ENCODE measurements around the gene ADAMTSL3. TPM values are rescaled to one million over a fixed set of nuclear protein-coding genes. Genes with fewer than 3 reads are reported as not detected.

The ADAMTSL3 gene
- total RNA-seq, 1 donor from 2014 or later: 2.4 TPM

DNA sequence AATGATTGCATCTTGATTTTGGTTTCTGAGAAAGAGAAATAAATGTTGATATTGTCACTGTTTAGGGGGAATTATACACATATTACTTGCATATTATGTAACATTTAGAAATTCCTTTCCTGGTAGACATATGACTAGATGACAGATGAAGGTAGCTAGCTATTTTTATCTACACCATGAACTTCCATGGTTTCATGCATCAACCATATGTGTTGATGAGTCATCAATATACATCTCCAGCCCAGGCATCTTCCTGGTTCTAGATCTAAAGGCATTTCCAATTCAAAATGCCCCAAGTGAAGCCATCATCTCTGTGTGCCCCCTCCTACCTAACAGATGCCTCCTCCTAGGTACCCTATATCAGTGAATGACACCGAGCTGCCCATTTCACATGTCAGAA, 9.5 kb upstream of the ADAMTSL3 start:
- H4K20me1 ChIP-seq (ENCODE audit: insufficient read depth, low read length): no peaks in the 10 kb centered on the region
- no peaks in the 10 kb centered on the region for H3K4me1 ChIP-seq (ENCODE audit: insufficient read depth, low read length)
- FAIRE-seq (no peak), DNase-seq (ENCODE audit: low read depth) (no peak)
- no peaks in the 10 kb centered on the region for H3K79me2 ChIP-seq (ENCODE audit: insufficient read depth, low read length)
- no peak overlapping the region for H3K27ac ChIP-seq (ENCODE audit: low read depth, low read length)
- no peaks in the 10 kb centered on the region for H3K9me3 ChIP-seq (ENCODE audit: insufficient read depth, low read depth, low read length)
- Mint-ChIP-seq H3K4me1 (ENCODE audit: low read depth, unreplicated experiment) (no peaks in the 10 kb centered on the region), H3K27me3 (ENCODE audit: low read depth, unreplicated experiment) (peaks cover 12% of the 10 kb centered on the region), H3K36me3 (ENCODE audit: low read depth, unreplicated experiment) (no peaks in the 10 kb centered on the region), H3K27ac (ENCODE audit: unreplicated experiment) (no peak overlapping the region), H3K4me3 (ENCODE audit: unreplicated experiment) (no peak overlapping the region), H3K9me3 (ENCODE audit: unreplicated experiment) (peaks cover 15% of the 10 kb centered on the region)
- no peak overlapping the region for H2AFZ ChIP-seq (ENCODE audit: low read depth, low read length)
- no peak overlapping the region for H3K4me3 ChIP-seq (ENCODE audit: insufficient read depth, low read depth, low read length)
- no peaks in the 10 kb centered on the region for H3K36me3 ChIP-seq (ENCODE audit: insufficient read depth, low read length)
- H3K4me2 ChIP-seq (ENCODE audit: low read length): no peak overlapping the region
- no peak overlapping the region for H3K9ac ChIP-seq (ENCODE audit: low read length)
- TF ChIP-seq EZH2 (IDR thresholded peaks at IDR 0.05; ENCODE audit: insufficient read depth, low read length) (no peak), CTCF (IDR thresholded peaks at IDR 0.05; ENCODE audit: insufficient read depth, low read depth, low read length) (no peak)
- no peaks in the 10 kb centered on the region for H3K27me3 ChIP-seq (ENCODE audit: insufficient read depth, low read length)

DNA sequence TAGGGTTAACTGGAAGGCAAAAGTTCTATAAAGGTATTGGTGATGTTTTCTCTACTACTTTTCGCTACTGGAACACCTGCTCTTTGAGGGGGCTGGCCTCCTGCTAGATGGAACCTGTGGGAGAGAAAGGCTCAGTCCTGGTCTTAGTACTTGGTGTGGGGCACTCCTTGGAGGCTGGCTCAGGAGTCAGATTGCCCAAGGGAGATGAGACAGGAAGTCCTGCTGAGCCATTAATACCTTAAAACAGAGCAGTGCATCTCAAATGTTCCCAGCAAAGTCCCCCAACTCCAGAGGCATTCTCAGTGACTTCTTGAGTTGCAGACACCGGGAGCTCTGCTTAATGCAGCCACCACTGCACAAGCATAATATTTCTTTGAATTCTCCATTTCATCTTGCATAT, 3.1 kb upstream of the ADAMTSL3 start:
- Mint-ChIP-seq H3K4me1 (ENCODE audit: low read depth, unreplicated experiment) (no peaks in the 10 kb centered on the region), H3K27me3 (ENCODE audit: low read depth, unreplicated experiment) (peaks cover 47% of the 10 kb centered on the region), H3K27ac (ENCODE audit: unreplicated experiment) (no peak overlapping the region), H3K9me3 (ENCODE audit: unreplicated experiment) (peaks cover 3% of the 10 kb centered on the region), H3K4me3 (ENCODE audit: unreplicated experiment) (no peak overlapping the region), H3K36me3 (ENCODE audit: low read depth, unreplicated experiment) (peaks cover 2% of the 10 kb centered on the region)
- no peaks in the 10 kb centered on the region for H3K79me2 ChIP-seq (ENCODE audit: insufficient read depth, low read length)
- H3K4me3 ChIP-seq (ENCODE audit: insufficient read depth, low read depth, low read length): no peak overlapping the region
- no peak for TF ChIP-seq EZH2 (IDR thresholded peaks at IDR 0.05; ENCODE audit: insufficient read depth, low read length)
- TF ChIP-seq CTCF (IDR thresholded peaks at IDR 0.05; ENCODE audit: insufficient read depth, low read depth, low read length): no peak
- no peak overlapping the region for H3K9ac ChIP-seq (ENCODE audit: low read length)
- no peak overlapping the region for H3K27ac ChIP-seq (ENCODE audit: low read depth, low read length)
- H3K9me3 ChIP-seq (ENCODE audit: insufficient read depth, low read depth, low read length): no peaks in the 10 kb centered on the region
- H3K27me3 ChIP-seq (ENCODE audit: insufficient read depth, low read length): peaks cover 31% of the 10 kb centered on the region
- H3K36me3 ChIP-seq (ENCODE audit: insufficient read depth, low read length): no peaks in the 10 kb centered on the region
- DNase-seq (ENCODE audit: low read depth) (no peak), FAIRE-seq (no peak)
- H2AFZ ChIP-seq (ENCODE audit: low read depth, low read length): no peak overlapping the region
- H3K4me2 ChIP-seq (ENCODE audit: low read length): no peak overlapping the region
- H4K20me1 ChIP-seq (ENCODE audit: insufficient read depth, low read length): no peaks in the 10 kb centered on the region
- H3K4me1 ChIP-seq (ENCODE audit: insufficient read depth, low read length): no peaks in the 10 kb centered on the region

DNA sequence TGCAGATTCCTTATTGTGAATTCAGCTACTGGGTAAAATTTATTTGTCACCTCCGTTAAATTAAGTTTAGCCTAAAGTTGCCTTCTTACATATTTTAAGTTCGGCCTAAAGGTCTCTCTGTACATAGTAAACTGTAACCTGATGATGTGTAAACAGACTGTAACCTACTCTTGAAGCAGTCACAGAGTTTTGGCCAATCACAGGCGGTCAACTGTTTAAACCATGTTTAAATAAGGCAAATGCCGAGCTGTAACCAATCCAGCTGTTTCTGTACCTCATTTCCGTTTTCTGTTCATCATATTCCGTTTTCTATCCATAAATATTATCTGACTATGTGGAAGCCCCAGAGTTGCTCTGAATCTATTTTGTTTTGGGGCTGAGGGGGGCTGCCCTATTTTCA, 2.4 kb upstream of the ADAMTSL3 start:
- no peak for TF ChIP-seq CTCF (IDR thresholded peaks at IDR 0.05; ENCODE audit: insufficient read depth, low read depth, low read length)
- TF ChIP-seq EZH2 (IDR thresholded peaks at IDR 0.05; ENCODE audit: insufficient read depth, low read length): no peak
- DNase-seq (ENCODE audit: low read depth): no peak
- H2AFZ ChIP-seq (ENCODE audit: low read depth, low read length): no peak overlapping the region
- Mint-ChIP-seq H3K27me3 (ENCODE audit: low read depth, unreplicated experiment) (peaks cover 54% of the 10 kb centered on the region), H3K36me3 (ENCODE audit: low read depth, unreplicated experiment) (peaks cover 2% of the 10 kb centered on the region), H3K27ac (ENCODE audit: unreplicated experiment) (no peak overlapping the region), H3K4me1 (ENCODE audit: low read depth, unreplicated experiment) (no peaks in the 10 kb centered on the region), H3K4me3 (ENCODE audit: unreplicated experiment) (no peak overlapping the region), H3K9me3 (ENCODE audit: unreplicated experiment) (peaks cover 3% of the 10 kb centered on the region)
- no peak overlapping the region for H3K4me3 ChIP-seq (ENCODE audit: insufficient read depth, low read depth, low read length)
- H3K9ac ChIP-seq (ENCODE audit: low read length): no peak overlapping the region
- no peak overlapping the region for H3K4me2 ChIP-seq (ENCODE audit: low read length)
- no peaks in the 10 kb centered on the region for H3K79me2 ChIP-seq (ENCODE audit: insufficient read depth, low read length)
- H4K20me1 ChIP-seq (ENCODE audit: insufficient read depth, low read length): no peaks in the 10 kb centered on the region
- no peaks in the 10 kb centered on the region for H3K9me3 ChIP-seq (ENCODE audit: insufficient read depth, low read depth, low read length)
- no peak overlapping the region for H3K27ac ChIP-seq (ENCODE audit: low read depth, low read length)
- H3K36me3 ChIP-seq (ENCODE audit: insufficient read depth, low read length): no peaks in the 10 kb centered on the region
- no peak for FAIRE-seq
- peaks cover 36% of the 10 kb centered on the region for H3K27me3 ChIP-seq (ENCODE audit: insufficient read depth, low read length)
- no peaks in the 10 kb centered on the region for H3K4me1 ChIP-seq (ENCODE audit: insufficient read depth, low read length)

All from astrocyte (in vitro differentiated cells and primary cell).